Measurements from ENCODE around the gene PDE4B. TPM values are rescaled to one million over a fixed set of nuclear protein-coding genes. Genes with fewer than 3 reads are reported as not detected.

The PDE4B gene
- total RNA-seq, 1 donor from 2014 or later: 1.2 TPM

DNA sequence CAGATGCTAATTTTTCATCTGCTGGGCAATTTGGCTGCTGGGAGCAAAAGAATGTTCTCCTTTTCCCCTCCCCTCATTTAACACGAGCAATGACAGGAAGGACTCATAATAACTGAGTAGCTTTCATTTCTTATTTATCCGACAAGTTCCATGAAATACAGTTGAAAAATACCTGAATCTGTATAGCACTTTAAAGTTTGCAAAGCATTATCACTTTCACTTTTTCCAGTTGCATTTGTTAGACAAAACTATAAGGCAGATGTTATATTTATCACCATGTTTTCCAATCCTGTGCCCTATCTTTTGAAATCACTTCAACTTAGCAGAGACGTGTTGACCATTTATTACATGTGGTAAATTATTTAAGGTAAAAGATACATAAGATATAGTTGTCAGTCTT lies 390.7 kb downstream of the PDE4B start:
- Histone ChIP-seq H3K27me3 (no peaks in the 10 kb centered on the region), H3K9ac (no peak overlapping the region), H3K36me3 (no peaks in the 10 kb centered on the region), H3K79me2 (ENCODE audit: low read depth) (no peaks in the 10 kb centered on the region), H4K20me1 (ENCODE audit: low read depth) (no peaks in the 10 kb centered on the region), H3K4me1 (peaks cover 9% of the 10 kb centered on the region), H3K27ac (no peak overlapping the region), H3K9me3 (ENCODE audit: low read depth) (no peaks in the 10 kb centered on the region), H3K4me3 (no peak overlapping the region), H3K4me2 (no peak overlapping the region), H2AFZ (replicated peaks) (no peak overlapping the region), H3F3A (ENCODE audit: low read depth) (no peaks in the 10 kb centered on the region)
- no peak overlapping the region for H3K4me3 Mint-ChIP-seq
- TF ChIP-seq EZH2phosphoT487 (IDR thresholded peaks at IDR 0.05) (no peak), EZH2 (IDR thresholded peaks at IDR 0.05) (no peak)
- TF ChIP-seq, protein P1, sequence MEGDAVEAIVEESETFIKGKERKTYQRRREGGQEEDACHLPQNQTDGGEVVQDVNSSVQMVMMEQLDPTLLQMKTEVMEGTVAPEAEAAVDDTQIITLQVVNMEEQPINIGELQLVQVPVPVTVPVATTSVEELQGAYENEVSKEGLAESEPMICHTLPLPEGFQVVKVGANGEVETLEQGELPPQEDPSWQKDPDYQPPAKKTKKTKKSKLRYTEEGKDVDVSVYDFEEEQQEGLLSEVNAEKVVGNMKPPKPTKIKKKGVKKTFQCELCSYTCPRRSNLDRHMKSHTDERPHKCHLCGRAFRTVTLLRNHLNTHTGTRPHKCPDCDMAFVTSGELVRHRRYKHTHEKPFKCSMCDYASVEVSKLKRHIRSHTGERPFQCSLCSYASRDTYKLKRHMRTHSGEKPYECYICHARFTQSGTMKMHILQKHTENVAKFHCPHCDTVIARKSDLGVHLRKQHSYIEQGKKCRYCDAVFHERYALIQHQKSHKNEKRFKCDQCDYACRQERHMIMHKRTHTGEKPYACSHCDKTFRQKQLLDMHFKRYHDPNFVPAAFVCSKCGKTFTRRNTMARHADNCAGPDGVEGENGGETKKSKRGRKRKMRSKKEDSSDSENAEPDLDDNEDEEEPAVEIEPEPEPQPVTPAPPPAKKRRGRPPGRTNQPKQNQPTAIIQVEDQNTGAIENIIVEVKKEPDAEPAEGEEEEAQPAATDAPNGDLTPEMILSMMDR (IDR thresholded peaks at IDR 0.05): no peak
- H3K27ac Mint-ChIP-seq: no peak overlapping the region
- peaks cover 11% of the 10 kb centered on the region for H3K4me1 Mint-ChIP-seq
- no peak for DNase-seq (ENCODE audit: low spot score)
- H3K36me3 Mint-ChIP-seq: no peaks in the 10 kb centered on the region
- H3K27me3 Mint-ChIP-seq (ENCODE audit: insufficient read depth, low read depth): no peaks in the 10 kb centered on the region
- peaks cover 2% of the 10 kb centered on the region for H3K9me3 Mint-ChIP-seq

GRCh38 chr1:66197120-66197519 lies 404.4 kb downstream of the PDE4B start:
- no peaks in the 10 kb centered on the region for H3K4me1 ChIP-seq
- H3K27me3 ChIP-seq: no peaks in the 10 kb centered on the region
- H3K36me3 ChIP-seq: no peaks in the 10 kb centered on the region
- H3K4me1 Mint-ChIP-seq: no peaks in the 10 kb centered on the region
- no peaks in the 10 kb centered on the region for H3F3A ChIP-seq (ENCODE audit: low read depth)
- no peak overlapping the region for H3K4me2 ChIP-seq
- H3K4me3 ChIP-seq: no peak overlapping the region
- H3K4me3 Mint-ChIP-seq: no peak overlapping the region
- no peaks in the 10 kb centered on the region for H4K20me1 ChIP-seq (ENCODE audit: low read depth)
- no peaks in the 10 kb centered on the region for H3K27me3 Mint-ChIP-seq (ENCODE audit: insufficient read depth, low read depth)
- no peak overlapping the region for H3K9ac ChIP-seq
- H3K79me2 ChIP-seq (ENCODE audit: low read depth): no peaks in the 10 kb centered on the region
- H3K36me3 Mint-ChIP-seq: peaks cover 3% of the 10 kb centered on the region
- no peak overlapping the region for H3K27ac ChIP-seq
- no peak for DNase-seq (ENCODE audit: low spot score)
- no peak overlapping the region for H3K27ac Mint-ChIP-seq
- H3K9me3 ChIP-seq (ENCODE audit: low read depth): no peaks in the 10 kb centered on the region
- peaks cover 6% of the 10 kb centered on the region for H3K9me3 Mint-ChIP-seq
- no peak overlapping the region for H2AFZ ChIP-seq (replicated peaks)
- TF ChIP-seq EZH2 (IDR thresholded peaks at IDR 0.05) (no peak), EZH2phosphoT487 (IDR thresholded peaks at IDR 0.05) (no peak)
- TF ChIP-seq, protein P1 (IDR thresholded peaks at IDR 0.05): no peak

DNA sequence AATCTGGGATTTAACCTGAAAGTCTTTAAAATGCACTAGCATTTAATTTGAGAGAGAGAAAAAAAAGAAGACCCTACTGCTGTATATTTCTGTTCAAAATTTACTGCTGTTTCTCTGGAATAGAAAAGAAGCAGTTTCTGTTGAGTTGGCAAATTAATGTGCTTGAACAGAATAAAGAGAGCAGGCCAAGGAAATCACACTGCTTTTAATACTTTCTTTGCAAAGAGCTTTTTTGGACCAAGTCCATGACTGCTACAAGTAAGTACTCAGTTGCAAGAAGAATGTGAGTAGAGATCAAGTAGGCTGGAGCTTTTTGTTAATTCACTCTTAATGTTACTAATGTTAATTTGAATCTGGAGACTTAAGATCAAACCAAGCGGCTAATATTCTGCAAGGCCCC lies 405.1 kb downstream of the PDE4B start:
- Histone ChIP-seq H4K20me1 (ENCODE audit: low read depth) (no peaks in the 10 kb centered on the region), H3F3A (ENCODE audit: low read depth) (no peaks in the 10 kb centered on the region), H3K27ac (no peak overlapping the region), H3K79me2 (ENCODE audit: low read depth) (no peaks in the 10 kb centered on the region), H3K4me2 (no peak overlapping the region), H3K9me3 (ENCODE audit: low read depth) (no peaks in the 10 kb centered on the region), H3K4me1 (no peaks in the 10 kb centered on the region), H2AFZ (replicated peaks) (no peak overlapping the region), H3K36me3 (no peaks in the 10 kb centered on the region), H3K27me3 (no peaks in the 10 kb centered on the region), H3K4me3 (no peak overlapping the region), H3K9ac (no peak overlapping the region)
- Mint-ChIP-seq H3K4me1 (no peaks in the 10 kb centered on the region), H3K36me3 (peaks cover 4% of the 10 kb centered on the region), H3K27me3 (ENCODE audit: insufficient read depth, low read depth) (no peaks in the 10 kb centered on the region), H3K9me3 (peaks cover 12% of the 10 kb centered on the region), H3K27ac (no peak overlapping the region), H3K4me3 (no peak overlapping the region)
- no peak for DNase-seq (ENCODE audit: low spot score)
- no peak for TF ChIP-seq EZH2 (IDR thresholded peaks at IDR 0.05)
- no peak for TF ChIP-seq EZH2phosphoT487 (IDR thresholded peaks at IDR 0.05)
- TF ChIP-seq, protein P1 (IDR thresholded peaks at IDR 0.05): no peak
